ENCODE data around the gene ZCCHC7. TPM values are rescaled to one million over a fixed set of nuclear protein-coding genes. Genes with fewer than 3 reads are reported as not detected.

ZCCHC7 gene
- total and polyA plus RNA-seq, 2 donors (not counting 3 experiments of a cell fraction or from before 2014, with no cell fraction given), result 7.4 to 14.8 TPM

- no peaks in the 10 kb centered on the region for H4K20me1 ChIP-seq (replicated peaks; ENCODE audit: control insufficient read depth, extremely low read depth, insufficient read depth, low read length)
- intact Hi-C loops (cut with micrococcal nuclease), result no loop called here
These were observed 7.7 kb downstream of the ZCCHC7 start for GRCh38 chr9:37128051-37128450.

GRCh38 chr9:37134166-37134565 is 13.8 kb downstream of the ZCCHC7 start:
- Histone ChIP-seq H3K9me1 (replicated peaks; ENCODE audit: control insufficient read depth, extremely low read depth, insufficient read depth, low read length) (no peaks in the 10 kb centered on the region), H3K4me2 (ENCODE audit: insufficient read depth, low read length) (no peak overlapping the region), H3K36me3 (ENCODE audit: control insufficient read depth in 2 of 2, extremely low read depth in 1 of 2, insufficient read depth in 2 of 2, low read length in 2 of 2) (no peaks in the 10 kb centered on the region), H3K27me3 (ENCODE audit: control insufficient read depth in 2 of 2, insufficient read depth in 2 of 2, low read length in 2 of 2) (no peaks in the 10 kb centered on the region), H3K9me3 (replicated peaks; ENCODE audit: control insufficient read depth, insufficient read depth, low read length) (no peaks in the 10 kb centered on the region), H3K27ac (ENCODE audit: insufficient read depth, low read depth, low read length) (no peak overlapping the region), H3K4me1 (ENCODE audit: control insufficient read depth, extremely low read depth, insufficient read depth, low read length) (no peaks in the 10 kb centered on the region), H4K20me1 (replicated peaks; ENCODE audit: control insufficient read depth, extremely low read depth, insufficient read depth, low read length) (no peaks in the 10 kb centered on the region), H3K79me2 (ENCODE audit: control insufficient read depth, insufficient read depth, low read length) (peaks cover 7% of the 10 kb centered on the region), H3K9ac (replicated peaks; ENCODE audit: extremely low read depth, insufficient read depth, low read length) (no peak overlapping the region), H3K4me3 (replicated peaks in 1 of 3; ENCODE audit: insufficient read depth in 1 of 3, low read depth in 1 of 3, low read length in 3 of 3) (no peak overlapping the region), H2AFZ (ENCODE audit: low read depth, low read length) (no peak overlapping the region)
- DNase-seq (ENCODE audit: low read depth, low spot score) (no peak), FAIRE-seq (no peak)
- intact Hi-C loops (cut with micrococcal nuclease) (no loop called here), dilution Hi-C loops (cut with MboI; ENCODE audit: extremely low pct_ligation_motif_present, low sequenced_read_pairs) (no loop called here)
- ChIA-PET POLR2A (no interaction called here), CTCF (no interaction called here)
- no peak for TF ChIP-seq POLR2A (IDR thresholded peaks at IDR 0.05; ENCODE audit: low read depth, low read length)
- TF ChIP-seq GATA2 (IDR thresholded peaks at IDR 0.05; ENCODE audit: insufficient read depth, insufficient read length, low read depth, low read length), result peak; percentile 16
- BruUV-seq (replicated peaks), result no TSS peak

More at GRCh38 chr9:37128051-37128450, 7.7 kb downstream of the ZCCHC7 start:
- H3K4me3 ChIP-seq (replicated peaks in 1 of 3; ENCODE audit: insufficient read depth in 1 of 3, low read depth in 1 of 3, low read length in 3 of 3), result no peak overlapping the region
- DNase-seq (ENCODE audit: low read depth, low spot score), result no peak
- BruUV-seq (replicated peaks), result no TSS peak
- no peaks in the 10 kb centered on the region for H3K4me1 ChIP-seq (ENCODE audit: control insufficient read depth, extremely low read depth, insufficient read depth, low read length)
- no peak overlapping the region for H2AFZ ChIP-seq (ENCODE audit: low read depth, low read length)
- TF ChIP-seq EZH2 (IDR thresholded peaks at IDR 0.05; ENCODE audit: borderline replicate concordance, low read depth, low read length, severe bottlenecking), result no peak
- H3K27me3 ChIP-seq (ENCODE audit: control insufficient read depth in 2 of 2, insufficient read depth in 2 of 2, low read length in 2 of 2), result no peaks in the 10 kb centered on the region
- POLR2A ChIA-PET, result no interaction called here
- no peak overlapping the region for H3K9ac ChIP-seq (replicated peaks; ENCODE audit: extremely low read depth, insufficient read depth, low read length)
- H3K27ac ChIP-seq (ENCODE audit: insufficient read depth, low read depth, low read length), result no peak overlapping the region
- no peaks in the 10 kb centered on the region for H3K9me1 ChIP-seq (replicated peaks; ENCODE audit: control insufficient read depth, extremely low read depth, insufficient read depth, low read length)
- peaks cover 40% of the 10 kb centered on the region for H3K79me2 ChIP-seq (ENCODE audit: control insufficient read depth, insufficient read depth, low read length)
- dilution Hi-C loops (cut with MboI; ENCODE audit: extremely low pct_ligation_motif_present, low sequenced_read_pairs), result no loop called here
- no peaks in the 10 kb centered on the region for H3K9me3 ChIP-seq (replicated peaks; ENCODE audit: control insufficient read depth, insufficient read depth, low read length)
- no peak overlapping the region for H3K4me2 ChIP-seq (ENCODE audit: insufficient read depth, low read length)
- peaks cover 0 to 6% of the 10 kb centered on the region in 2 experiments for H3K36me3 ChIP-seq (ENCODE audit: control insufficient read depth in 2 of 2, extremely low read depth in 1 of 2, insufficient read depth in 2 of 2, low read length in 2 of 2)
- CTCF ChIA-PET, result interaction anchor here (1.7 kb wide), 1 partner anchor 19 kb away, joined by 3 read pairs; no protein-coding TSS in a partner anchor
- no peak for FAIRE-seq
